ENCODE measurements around the gene CD151.

Gene CD151

GRCh38 chr11:852762-853161, 20.0 kb downstream of the CD151 start:
- no peak for DNase-seq
- intact Hi-C loops (cut with DNase I) = no loop called here

GRCh38 chr11:853682-854448, 21.1 kb downstream of the CD151 start:
- intact Hi-C loops (cut with DNase I) = no loop called here
- no peak for DNase-seq

- intact Hi-C loops (cut with DNase I) = no loop called here
- no peak for DNase-seq
Measured at GRCh38 chr11:854601-855329, 22.0 kb downstream of the CD151 start.

GRCh38 chr11:855330-855674, 22.6 kb downstream of the CD151 start:
- intact Hi-C loops (cut with DNase I) = no loop called here
- DNase-seq = no peak

- DNase-seq = no peak
- intact Hi-C loops (cut with DNase I) = no loop called here
Measured at GRCh38 chr11:855796-856195, 23.0 kb downstream of the CD151 start.

- DNase-seq = no peak
- intact Hi-C loops (cut with DNase I) = no loop called here
Measured at GRCh38 chr11:856397-856796, 23.6 kb downstream of the CD151 start.

GRCh38 chr11:858053-858761, 25.5 kb downstream of the CD151 start:
- DNase-seq = peak in 1 of 10 donors; percentile 80
- intact Hi-C loops (cut with DNase I) = no loop called here

GRCh38 chr11:858762-859339, 26.1 kb downstream of the CD151 start:
- intact Hi-C loops (cut with DNase I) = no loop called here

GRCh38 chr11:859394-860131, 26.8 kb downstream of the CD151 start:
- peak; percentile 64 to 98 (median 88) for DNase-seq

More at GRCh38 chr11:858762-859339, 26.1 kb downstream of the CD151 start:
- DNase-seq = no peak

GRCh38 chr11:860234-861104, 27.7 kb downstream of the CD151 start:
- peak in 1 of 10 donors; percentile 84 for DNase-seq
- intact Hi-C loops (cut with DNase I) = no loop called here

More at GRCh38 chr11:859394-860131, 26.8 kb downstream of the CD151 start:
- intact Hi-C loops (cut with DNase I) = no loop called here

- intact Hi-C loops (cut with DNase I) = no loop called here
- no peak for DNase-seq
Measured at GRCh38 chr11:861105-861479, 28.3 kb downstream of the CD151 start.

- DNase-seq = no peak
- intact Hi-C loops (cut with DNase I) = no loop called here
Measured at GRCh38 chr11:862081-862661, 29.4 kb downstream of the CD151 start.

GRCh38 chr11:862696-863022, 29.9 kb downstream of the CD151 start:
- DNase-seq = no peak
- intact Hi-C loops (cut with DNase I) = no loop called here

GRCh38 chr11:863023-863909, 30.5 kb downstream of the CD151 start:
- DNase-seq = peak in 1 of 10 donors; percentile 87

GRCh38 chr11:863910-864827, 31.4 kb downstream of the CD151 start:
- intact Hi-C loops (cut with DNase I) = no loop called here
- DNase-seq = no peak

More at GRCh38 chr11:863023-863909, 30.5 kb downstream of the CD151 start:
- intact Hi-C loops (cut with DNase I) = no loop called here

- DNase-seq = no peak
- intact Hi-C loops (cut with DNase I) = no loop called here
Measured at GRCh38 chr11:864898-865297, 32.1 kb downstream of the CD151 start.
